B cell (primary cell): ENCODE results near the gene SPIRE1. TPM values are rescaled to one million over a fixed set of nuclear protein-coding genes. Genes with fewer than 3 reads are reported as not detected.

Experiments used
- ATAC-seq: fragments of 200-7000 bp; cut with Tn5 transposase; one replicate; pipeline ENCODE4 v1.10.0; 2021; ENCODE audit warnings: low read depth, mild to moderate bottlenecking, moderate number of reproducible peaks, moderate library complexity
- CTCF ChIA-PET: fragments of 350-600 bp; sonication (Branson Sonifier 250); formaldehyde crosslinking; loops from one replicate; lab custom pipeline; 2021; ENCODE audit warnings: antibody characterized with exemption, inconsistent platforms; lab: Charles Lee
- POLR2A ChIA-PET: fragments of 350-600 bp; sonication (Branson Sonifier 250); formaldehyde crosslinking; loops from one replicate; lab custom pipeline; 2021; ENCODE audit warnings: antibody characterized with exemption; lab: Charles Lee
- DNase-seq: peaks from one replicate; pipeline ENCODE4 v3.0.0; 2013
- H2AFZ ChIP-seq: 2 replicates; pipeline ENCODE4 v1.6.1; 2012; ENCODE audit warnings: mild to moderate bottlenecking, low read depth, low read length; ENCODE audit not compliant: insufficient read depth, poor library complexity, severe bottlenecking
- H3K27ac ChIP-seq, 2 donors: 1 replicate in 1 of 2; 2 replicates in 1 of 2; pipeline ENCODE4 v1.5.1; 2012 to 2013; ENCODE audit warnings: low read length in 2 of 2, mild to moderate bottlenecking in 2 of 2, moderate library complexity in 1 of 2
- H3K27me3 ChIP-seq, 4 experiments: fragments of 200-600 bp in 1 of 4; sonication (generic) in 1 of 4; replicated peaks in 1 of 4; 1 replicate in 2 of 4; 2 replicates in 2 of 4; pipeline versions ENCODE4 v1.6.1 to v1.7.0; 2013 to 2016; ENCODE audit warnings: low read length in 3 of 4, mild to moderate bottlenecking in 2 of 4, mixed read lengths in 1 of 4, moderate library complexity in 1 of 4; ENCODE audit not compliant: insufficient read depth in 4 of 4, control insufficient read depth in 3 of 4; ENCODE audit errors: control extremely low read depth in 1 of 4
- H3K36me3 ChIP-seq, 2 experiments: replicated peaks in 1 of 2; 1 replicate in 1 of 2; 2 replicates in 1 of 2; pipeline versions ENCODE4 v1.6.1 to v1.7.1; 2013; ENCODE audit warnings: low read length in 1 of 2; ENCODE audit not compliant: insufficient read depth in 2 of 2, control insufficient read depth in 1 of 2; ENCODE audit errors: control extremely low read depth in 1 of 2, extremely low read depth in 1 of 2
- H3K4me1 ChIP-seq, 2 donors: fragments of 200-600 bp in 1 of 2; sonication (generic) in 1 of 2; 1 replicate in 1 of 2; 2 replicates in 1 of 2; pipeline versions ENCODE4 v1.5.1 to v1.6.1; 2013 to 2017; ENCODE audit warnings: low read length in 2 of 2; ENCODE audit not compliant: control insufficient read depth in 2 of 2, insufficient read depth in 2 of 2
- H3K4me2 ChIP-seq: replicated peaks from 2 replicates; pipeline ENCODE3; 2012; ENCODE audit warnings: mild to moderate bottlenecking, low read depth, low read length; ENCODE audit not compliant: poor library complexity, severe bottlenecking
- H3K4me3 ChIP-seq, 5 experiments: fragments of 200-600 bp in 1 of 5; sonication (generic) in 1 of 5; 1 replicate in 3 of 5; 2 replicates in 2 of 5; pipeline versions ENCODE4 v1.5.1 to v1.7.0; 2011 to 2016; ENCODE audit warnings: low read length in 4 of 5, mild to moderate bottlenecking in 4 of 5, low read depth in 2 of 5, control low read depth in 1 of 5, moderate library complexity in 1 of 5; ENCODE audit not compliant: insufficient read depth in 1 of 5; ENCODE audit errors: control extremely low read depth in 1 of 5, extremely low read depth in 1 of 5
- H3K79me2 ChIP-seq: fragments of 200-600 bp; sonication (generic); one replicate; pipeline ENCODE4 v1.6.0; 2016; ENCODE audit warnings: low read length; ENCODE audit not compliant: control insufficient read depth, insufficient read depth
- H3K9ac ChIP-seq: fragments of 200-600 bp; sonication (generic); 2 replicates; pipeline ENCODE4 v1.6.1; 2017; ENCODE audit warnings: mild to moderate bottlenecking, low read length, moderate library complexity
- H3K9me3 ChIP-seq, 3 donors: one replicate each; pipeline versions ENCODE4 v1.6.1 to v1.7.1; 2013; ENCODE audit warnings: low read length in 2 of 3; ENCODE audit not compliant: control insufficient read depth in 2 of 3, insufficient read depth in 1 of 3; ENCODE audit errors: control extremely low read depth in 1 of 3
- H4K20me1 ChIP-seq: 2 replicates; pipeline ENCODE4 v1.6.0; 2012; ENCODE audit warnings: mild to moderate bottlenecking, low read length; ENCODE audit not compliant: insufficient read depth, control insufficient read depth, poor library complexity, severe bottlenecking
- H3K27ac Mint-ChIP-seq: one replicate; pipeline ENCODE4 v1.8.0; 2021; ENCODE audit warnings: mixed read lengths
- H3K27me3 Mint-ChIP-seq: one replicate; pipeline ENCODE4 v1.8.0; 2021; ENCODE audit warnings: mixed read lengths
- H3K4me1 Mint-ChIP-seq: one replicate; pipeline ENCODE4 v1.8.0; 2021; ENCODE audit warnings: mixed read lengths
- H3K4me3 Mint-ChIP-seq: one replicate; pipeline ENCODE4 v1.8.0; 2021; ENCODE audit warnings: mixed read lengths
- H3K9me3 Mint-ChIP-seq: one replicate; pipeline ENCODE4 v1.8.0; 2022; ENCODE audit warnings: mixed read lengths; ENCODE audit not compliant: insufficient read depth
- CTCF ChIP-seq: fragments of 200-600 bp; IDR thresholded peaks from one replicate; pipeline ENCODE4 v1.8.0; 2022; ENCODE audit warnings: antibody characterized with exemption, mild to moderate bottlenecking
- EZH2 ChIP-seq: IDR thresholded peaks from 2 replicates; pipeline ENCODE4 v1.6.1; 2012; ENCODE audit warnings: borderline replicate concordance, low read depth, mild to moderate bottlenecking, moderate library complexity, low read length; ENCODE audit not compliant: insufficient read depth, poor library complexity, severe bottlenecking
- WGBS: methylation state at CpG from one replicate; pipeline ENCODE4 v1.1.5; 2013; ENCODE audit warnings: missing lambda C conversion rate; ENCODE audit not compliant: insufficient coverage; 5-methylcytosine and 5-hydroxymethylcytosine counted together
- intact Hi-C: fragments of 100-400 bp; cut with micrococcal nuclease; formaldehyde crosslinking; loops from one replicate; pipeline ENCODE4 v1.10.0; 2022
- polyA plus RNA-seq: library from polyadenylated mRNA; depleted of rRNA; stranded (reverse); fragments of >200 nt; gene quantifications from 2 replicates; pipeline ENCODE4 v1.2.3, GENCODE V29; 2012
- total RNA-seq, 2 donors: library from RNA; stranded (reverse); fragments of 120-200 nt in 1 of 2; gene quantifications; 1 replicate in 1 of 2; 2 replicates in 1 of 2; pipeline versions ENCODE4 v1.2.3 to v1.2.4, GENCODE V29; 2013 to 2022

Gene SPIRE1
- total and polyA plus RNA-seq, 2 donors (not counting 1 experiment from before 2014, with no cell fraction given), result 0.22 to 4.0 TPM

- ChIA-PET CTCF (no interaction called here), POLR2A (no interaction called here)
- ATAC-seq (no peak), DNase-seq (no peak)
- H3K27ac ChIP-seq, result no peak overlapping the region
- no peaks in the 10 kb centered on the region for H3K9me3 ChIP-seq
- no peaks in the 10 kb centered on the region for H3K4me1 Mint-ChIP-seq
- H3K9ac ChIP-seq, result no peak overlapping the region
- H3K27me3 ChIP-seq, result no peaks in the 10 kb centered on the region
- H3K4me3 ChIP-seq, result no peak overlapping the region
- H3K36me3 ChIP-seq, result no peaks in the 10 kb centered on the region
- TF ChIP-seq EZH2 (no peak), CTCF (no peak)
- H3K79me2 ChIP-seq, result no peaks in the 10 kb centered on the region
- H3K4me2 ChIP-seq, result no peak overlapping the region
- no peaks in the 10 kb centered on the region for H3K9me3 Mint-ChIP-seq
- WGBS, result 91% methylated on average over 11 of the region's 11 CpGs
- intact Hi-C loops, result no loop called here
- H2AFZ ChIP-seq, result no peak overlapping the region
- no peaks in the 10 kb centered on the region for H3K27me3 Mint-ChIP-seq
- H3K27ac Mint-ChIP-seq, result no peak overlapping the region
- H4K20me1 ChIP-seq, result no peaks in the 10 kb centered on the region
- no peaks in the 10 kb centered on the region for H3K4me1 ChIP-seq
- H3K4me3 Mint-ChIP-seq, result no peak overlapping the region
Measured at GRCh38 chr18:12477606-12478005, 180.3 kb downstream of the SPIRE1 start.

GRCh38 chr18:12476955-12477354 lies 181.0 kb downstream of the SPIRE1 start:
- WGBS, result 100% methylated on average over 1 of the region's 2 CpGs
- intact Hi-C loops, result no loop called here
- no peaks in the 10 kb centered on the region for H3K36me3 ChIP-seq
- TF ChIP-seq CTCF, result no peak
- TF ChIP-seq EZH2, result no peak
- no peaks in the 10 kb centered on the region for H3K4me1 ChIP-seq
- H3K9ac ChIP-seq, result no peak overlapping the region
- H3K4me1 Mint-ChIP-seq, result no peaks in the 10 kb centered on the region
- CTCF ChIA-PET, result no interaction called here
- no peak overlapping the region for H2AFZ ChIP-seq
- H3K27ac ChIP-seq, result no peak overlapping the region
- no peak overlapping the region for H3K27ac Mint-ChIP-seq
- no peaks in the 10 kb centered on the region for H3K27me3 Mint-ChIP-seq
- H4K20me1 ChIP-seq, result no peaks in the 10 kb centered on the region
- no peak overlapping the region for H3K4me3 ChIP-seq
- POLR2A ChIA-PET, result no interaction called here
- no peaks in the 10 kb centered on the region for H3K9me3 Mint-ChIP-seq
- no peak overlapping the region for H3K4me2 ChIP-seq
- H3K79me2 ChIP-seq, result no peaks in the 10 kb centered on the region
- no peaks in the 10 kb centered on the region for H3K9me3 ChIP-seq
- no peaks in the 10 kb centered on the region for H3K27me3 ChIP-seq
- DNase-seq (no peak), ATAC-seq (no peak)
- no peak overlapping the region for H3K4me3 Mint-ChIP-seq
